Measurements from ENCODE around the gene NUDT15. TPM values are rescaled to one million over a fixed set of nuclear protein-coding genes. Genes with fewer than 3 reads are reported as not detected.

NUDT15 gene
- total RNA-seq, 1 donor = 9.8 TPM

- no peaks in the 10 kb centered on the region for H3K9me3 ChIP-seq (ENCODE audit: low read depth, low read length)
- H3K4me2 ChIP-seq (ENCODE audit: insufficient read depth, low read length) = peak overlapping the region; percentile 100
- peak; percentile 73 for DNase-seq (ENCODE audit: insufficient read length, low spot score, missing footprints)
Observed at GRCh38 chr13:48094404-48094780, 56.9 kb downstream of the NUDT15 start.

GRCh38 chr13:48094781-48095502 lies 57.4 kb downstream of the NUDT15 start, which contains the start of gene MED4:
Gene MED4 (minus strand): TSS chr13:48095104. CDS start chr13:48095078, 26 bp downstream.
- Histone ChIP-seq H3K27ac (ENCODE audit: low read depth, low read length) (peak within 1 kb of the TSS; percentile 85), H2AFZ (ENCODE audit: low read length) (peak within 1 kb of the TSS; percentile 86), H3K36me3 (ENCODE audit: insufficient read depth, low read length) (no peaks in the 10 kb centered on the region), H3K4me2 (ENCODE audit: insufficient read depth, low read length) (peak within 1 kb of the TSS; percentile 100), H4K20me1 (ENCODE audit: insufficient read depth, low read length) (peaks cover 25% of the 10 kb centered on the region), H3K4me3 (ENCODE audit: insufficient read depth, low read length) (peak within 1 kb of the TSS; percentile 83), H3K4me1 (ENCODE audit: insufficient read depth, low read length) (peaks cover 10% of the 10 kb centered on the region), H3K9me3 (ENCODE audit: low read depth, low read length) (no peaks in the 10 kb centered on the region), H3K27me3 (ENCODE audit: insufficient read depth, low read length) (no peaks in the 10 kb centered on the region), H3K79me2 (ENCODE audit: insufficient read depth, low read length) (peaks cover 50% of the 10 kb centered on the region)
- peak; percentile 98 for DNase-seq (ENCODE audit: insufficient read length, low spot score, missing footprints)
- peak; percentile 99 for TF ChIP-seq CTCF (IDR thresholded peaks at IDR 0.05; ENCODE audit: extremely low read depth, low read depth, low read length)

More at GRCh38 chr13:48094404-48094780, 56.9 kb downstream of the NUDT15 start:
- Histone ChIP-seq H3K36me3 (ENCODE audit: insufficient read depth, low read length) (no peaks in the 10 kb centered on the region), H3K27ac (ENCODE audit: low read depth, low read length) (peak overlapping the region; percentile 85), H3K4me1 (ENCODE audit: insufficient read depth, low read length) (peaks cover 10% of the 10 kb centered on the region), H3K27me3 (ENCODE audit: insufficient read depth, low read length) (no peaks in the 10 kb centered on the region), H4K20me1 (ENCODE audit: insufficient read depth, low read length) (peaks cover 26% of the 10 kb centered on the region), H3K79me2 (ENCODE audit: insufficient read depth, low read length) (peaks cover 56% of the 10 kb centered on the region), H2AFZ (ENCODE audit: low read length) (peak overlapping the region; percentile 86), H3K4me3 (ENCODE audit: insufficient read depth, low read length) (peak overlapping the region; percentile 83)
- TF ChIP-seq CTCF (IDR thresholded peaks at IDR 0.05; ENCODE audit: extremely low read depth, low read depth, low read length) = no peak

- peaks cover 19% of the 10 kb centered on the region for H4K20me1 ChIP-seq (ENCODE audit: insufficient read depth, low read length)
- TF ChIP-seq CTCF (IDR thresholded peaks at IDR 0.05; ENCODE audit: extremely low read depth, low read depth, low read length) = no peak
- H2AFZ ChIP-seq (ENCODE audit: low read length) = peak overlapping the region; percentile 42
- H3K27me3 ChIP-seq (ENCODE audit: insufficient read depth, low read length) = peaks cover 3% of the 10 kb centered on the region
- no peak for DNase-seq (ENCODE audit: insufficient read length, low spot score, missing footprints)
- peaks cover 33% of the 10 kb centered on the region for H3K79me2 ChIP-seq (ENCODE audit: insufficient read depth, low read length)
- H3K4me3 ChIP-seq (ENCODE audit: insufficient read depth, low read length) = no peak overlapping the region
- H3K27ac ChIP-seq (ENCODE audit: low read depth, low read length) = no peak overlapping the region
- H3K4me1 ChIP-seq (ENCODE audit: insufficient read depth, low read length) = peaks cover 10% of the 10 kb centered on the region
- no peak overlapping the region for H3K4me2 ChIP-seq (ENCODE audit: insufficient read depth, low read length)
- no peaks in the 10 kb centered on the region for H3K9me3 ChIP-seq (ENCODE audit: low read depth, low read length)
- H3K36me3 ChIP-seq (ENCODE audit: insufficient read depth, low read length) = no peaks in the 10 kb centered on the region
Observed at GRCh38 chr13:48096670-48097069, 59.1 kb downstream of the NUDT15 start.

Other genes starting within 250 kb of the NUDT15 start
- 36.6 and 45.4 TPM in 2 replicates for gene SUCLA2, start 36.5 kb upstream of the NUDT15 start, total RNA-seq
- 21.2 and 26.1 TPM in 2 replicates for gene MED4, start 57.4 kb downstream of the NUDT15 start, total RNA-seq
- gene ITM2B, start 195.5 kb downstream of the NUDT15 start, total RNA-seq = 168 and 176 TPM in 2 replicates

Data from osteoblast (primary cell).